Spleen (tissue), 7 donors: ENCODE measurements around the gene ANKRD27.

Experiments used
- POLR2A ChIP-seq, 3 donors: fragments of 450-650 bp; IDR thresholded peaks; one replicate each; pipeline ENCODE4 v1.5.1; 2017; ENCODE audit warnings: antibody characterized with exemption in 3 of 3, mild to moderate bottlenecking in 1 of 3
- POLR2AphosphoS5 ChIP-seq, 3 donors: sonication (generic); formaldehyde crosslinking; IDR thresholded peaks; one replicate each; pipeline ENCODE4 v1.5.1; 2017; ENCODE audit warnings: antibody characterized with exemption in 3 of 3
- TF ChIP-seq, protein P1 (sequence below), 11 experiments: fragments of 200-600 bp in 7 of 11; fragments of 450-650 bp in 4 of 11; sonication (generic) in 4 of 11; IDR thresholded peaks in 8 of 11; conservative IDR thresholded peaks in 3 of 11; 1 replicate in 7 of 11; 2 replicates in 4 of 11; pipeline versions ENCODE4 v1.4.0 to v1.8.0; 2016 to 2021; ENCODE audit warnings: antibody characterized with exemption in 11 of 11, inconsistent platforms in 4 of 11, mild to moderate bottlenecking in 1 of 11
- donor health status: DM: no; HTN: no; CAD: no; lungs with moderate emphysema.
- donor health status: DM: no; HTN: no; CAD: no.
- donor health status: DM: no; HTN: no; CAD: no.

GRCh38 chr19:32673573-32673972 lies 1.4 kb downstream of the ANKRD27 start:
- TF ChIP-seq, protein P1, sequence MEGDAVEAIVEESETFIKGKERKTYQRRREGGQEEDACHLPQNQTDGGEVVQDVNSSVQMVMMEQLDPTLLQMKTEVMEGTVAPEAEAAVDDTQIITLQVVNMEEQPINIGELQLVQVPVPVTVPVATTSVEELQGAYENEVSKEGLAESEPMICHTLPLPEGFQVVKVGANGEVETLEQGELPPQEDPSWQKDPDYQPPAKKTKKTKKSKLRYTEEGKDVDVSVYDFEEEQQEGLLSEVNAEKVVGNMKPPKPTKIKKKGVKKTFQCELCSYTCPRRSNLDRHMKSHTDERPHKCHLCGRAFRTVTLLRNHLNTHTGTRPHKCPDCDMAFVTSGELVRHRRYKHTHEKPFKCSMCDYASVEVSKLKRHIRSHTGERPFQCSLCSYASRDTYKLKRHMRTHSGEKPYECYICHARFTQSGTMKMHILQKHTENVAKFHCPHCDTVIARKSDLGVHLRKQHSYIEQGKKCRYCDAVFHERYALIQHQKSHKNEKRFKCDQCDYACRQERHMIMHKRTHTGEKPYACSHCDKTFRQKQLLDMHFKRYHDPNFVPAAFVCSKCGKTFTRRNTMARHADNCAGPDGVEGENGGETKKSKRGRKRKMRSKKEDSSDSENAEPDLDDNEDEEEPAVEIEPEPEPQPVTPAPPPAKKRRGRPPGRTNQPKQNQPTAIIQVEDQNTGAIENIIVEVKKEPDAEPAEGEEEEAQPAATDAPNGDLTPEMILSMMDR (IDR thresholded peaks at IDR 0.05 in 8 of 11, conservative IDR thresholded peaks at IDR 0.05 in 3 of 11), result no peak
- TF ChIP-seq POLR2AphosphoS5 (IDR thresholded peaks at IDR 0.05) (no peak), POLR2A (IDR thresholded peaks at IDR 0.05) (no peak)
